Smooth muscle cell (in vitro differentiated cells): ENCODE results near the gene FES. TPM values are rescaled to one million over a fixed set of nuclear protein-coding genes. Genes with fewer than 3 reads are reported as not detected.

Experiments
- DNase-seq: peaks from one replicate; lab custom pipeline; 2025; ENCODE audit not compliant: unreplicated experiment; lab: John Stamatoyannopoulos, UW
- H2AFZ ChIP-seq: fragments of 200-600 bp; sonication (generic); 2 replicates; pipeline ENCODE4 v1.6.0; 2016; ENCODE audit warnings: antibody characterized with exemption, low read depth, mild to moderate bottlenecking
- H3F3A ChIP-seq: fragments of 200-600 bp; sonication (generic); 2 replicates; pipeline ENCODE4 v1.6.0; 2017; ENCODE audit warnings: antibody characterized with exemption, low read depth
- H3K27ac ChIP-seq: fragments of 200-600 bp; sonication (generic); 2 replicates; pipeline ENCODE4 v1.5.1; 2016; ENCODE audit warnings: low read depth, mild to moderate bottlenecking
- H3K27me3 ChIP-seq: fragments of 200-600 bp; sonication (generic); 2 replicates; pipeline ENCODE4 v1.6.1; 2016; ENCODE audit warnings: low read depth, mild to moderate bottlenecking
- H3K36me3 ChIP-seq: fragments of 200-600 bp; sonication (generic); 2 replicates; pipeline ENCODE4 v1.5.1; 2016; ENCODE audit warnings: low read depth
- H3K4me1 ChIP-seq: fragments of 200-600 bp; sonication (generic); 2 replicates; pipeline ENCODE4 v1.5.1; 2016; ENCODE audit warnings: low read depth
- H3K4me2 ChIP-seq: fragments of 200-600 bp; sonication (generic); 2 replicates; pipeline ENCODE4 v1.6.0; 2016; ENCODE audit warnings: mild to moderate bottlenecking
- H3K4me3 ChIP-seq: fragments of 200-600 bp; sonication (generic); 2 replicates; pipeline ENCODE4 v1.5.1; 2016; ENCODE audit warnings: mild to moderate bottlenecking
- H3K79me2 ChIP-seq: fragments of 200-600 bp; sonication (generic); 2 replicates; pipeline ENCODE4 v1.6.0; 2016; ENCODE audit warnings: low read depth, mild to moderate bottlenecking
- H3K9ac ChIP-seq: fragments of 200-600 bp; sonication (generic); 2 replicates; pipeline ENCODE4 v1.6.0; 2016; ENCODE audit warnings: low read depth
- H3K9me3 ChIP-seq: fragments of 200-600 bp; sonication (generic); replicated peaks from 2 replicates; pipeline ENCODE4 v1.5.1; 2016; ENCODE audit warnings: low read depth
- H4K20me1 ChIP-seq: fragments of 200-600 bp; sonication (generic); 2 replicates; pipeline ENCODE4 v1.6.0; 2016; ENCODE audit warnings: low read depth
- WGBS: methylation state at CpG from one replicate; pipeline ENCODE4 v1.1.7; 2016; ENCODE audit warnings: low lambda C conversion rate; 5-methylcytosine and 5-hydroxymethylcytosine counted together
- polyA plus RNA-seq: library from polyadenylated mRNA; unstranded; fragments of >200 nt; fragmentation: Nextera tagmentation; extraction: Ambion mirVana; gene quantifications from 2 replicates; pipeline ENCODE4 v1.2.1, GENCODE V29; 2016
- total RNA-seq: library from RNA; depleted of rRNA; stranded (reverse); fragments of >200 nt; gene quantifications from 2 replicates; pipeline ENCODE4 v1.2.3, GENCODE V29; 2014
- TF ChIP-seq, protein P1 (sequence below): fragments of 200-600 bp; sonication (generic); IDR thresholded peaks from 2 replicates; pipeline ENCODE4 v1.5.1; 2017; ENCODE audit warnings: borderline replicate concordance, mild to moderate bottlenecking, antibody characterized with exemption; ENCODE audit not compliant: insufficient read depth, poor library complexity, severe bottlenecking

Gene FES
- total and polyA plus RNA-seq, 2 experiments from 2014 or later, result 4.9 to 6.2 TPM

- H3K4me1 ChIP-seq, result no peaks in the 10 kb centered on the region
- no peak overlapping the region for H3K4me2 ChIP-seq
- WGBS, result 88% methylated on average over 11 of the region's 11 CpGs
- H4K20me1 ChIP-seq, result no peaks in the 10 kb centered on the region
- H3K9ac ChIP-seq, result no peak overlapping the region
- DNase-seq, result no peak
- H3K36me3 ChIP-seq, result no peaks in the 10 kb centered on the region
- H3K4me3 ChIP-seq, result no peak overlapping the region
- no peaks in the 10 kb centered on the region for H3K27me3 ChIP-seq
- TF ChIP-seq, protein P1, sequence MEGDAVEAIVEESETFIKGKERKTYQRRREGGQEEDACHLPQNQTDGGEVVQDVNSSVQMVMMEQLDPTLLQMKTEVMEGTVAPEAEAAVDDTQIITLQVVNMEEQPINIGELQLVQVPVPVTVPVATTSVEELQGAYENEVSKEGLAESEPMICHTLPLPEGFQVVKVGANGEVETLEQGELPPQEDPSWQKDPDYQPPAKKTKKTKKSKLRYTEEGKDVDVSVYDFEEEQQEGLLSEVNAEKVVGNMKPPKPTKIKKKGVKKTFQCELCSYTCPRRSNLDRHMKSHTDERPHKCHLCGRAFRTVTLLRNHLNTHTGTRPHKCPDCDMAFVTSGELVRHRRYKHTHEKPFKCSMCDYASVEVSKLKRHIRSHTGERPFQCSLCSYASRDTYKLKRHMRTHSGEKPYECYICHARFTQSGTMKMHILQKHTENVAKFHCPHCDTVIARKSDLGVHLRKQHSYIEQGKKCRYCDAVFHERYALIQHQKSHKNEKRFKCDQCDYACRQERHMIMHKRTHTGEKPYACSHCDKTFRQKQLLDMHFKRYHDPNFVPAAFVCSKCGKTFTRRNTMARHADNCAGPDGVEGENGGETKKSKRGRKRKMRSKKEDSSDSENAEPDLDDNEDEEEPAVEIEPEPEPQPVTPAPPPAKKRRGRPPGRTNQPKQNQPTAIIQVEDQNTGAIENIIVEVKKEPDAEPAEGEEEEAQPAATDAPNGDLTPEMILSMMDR, result no peak
- H2AFZ ChIP-seq, result no peak overlapping the region
- no peaks in the 10 kb centered on the region for H3F3A ChIP-seq
- H3K9me3 ChIP-seq, result no peaks in the 10 kb centered on the region
- H3K79me2 ChIP-seq, result no peaks in the 10 kb centered on the region
- no peak overlapping the region for H3K27ac ChIP-seq
Observed at GRCh38 chr15:90916461-90916860, 32.2 kb downstream of the FES start.

GRCh38 chr15:90917569-90917968 lies 33.3 kb downstream of the FES start:
- no peaks in the 10 kb centered on the region for H4K20me1 ChIP-seq
- H3K4me2 ChIP-seq, result no peak overlapping the region

GRCh38 chr15:90918034-90918788 lies 33.9 kb downstream of the FES start:
- no peaks in the 10 kb centered on the region for H3K4me1 ChIP-seq
- H2AFZ ChIP-seq, result no peak overlapping the region
- no peaks in the 10 kb centered on the region for H3K79me2 ChIP-seq
- H3K4me3 ChIP-seq, result no peak overlapping the region
- no peak overlapping the region for H3K9ac ChIP-seq
- WGBS, result 93% methylated on average over 23 of the region's 23 CpGs
- no peaks in the 10 kb centered on the region for H3F3A ChIP-seq
- no peaks in the 10 kb centered on the region for H3K9me3 ChIP-seq
- no peaks in the 10 kb centered on the region for H3K36me3 ChIP-seq
- no peak overlapping the region for H3K27ac ChIP-seq
- no peak overlapping the region for H3K4me2 ChIP-seq
- DNase-seq, result no peak
- no peaks in the 10 kb centered on the region for H3K27me3 ChIP-seq
- TF ChIP-seq, protein P1, result no peak
- no peaks in the 10 kb centered on the region for H4K20me1 ChIP-seq

More at GRCh38 chr15:90917569-90917968, 33.3 kb downstream of the FES start:
- H3K9me3 ChIP-seq, result no peaks in the 10 kb centered on the region
- no peak for DNase-seq
- H3K79me2 ChIP-seq, result no peaks in the 10 kb centered on the region
- no peak overlapping the region for H2AFZ ChIP-seq
- WGBS, result 94% methylated on average over 11 of the region's 12 CpGs
- H3K27me3 ChIP-seq, result no peaks in the 10 kb centered on the region
- no peaks in the 10 kb centered on the region for H3F3A ChIP-seq
- H3K4me3 ChIP-seq, result no peak overlapping the region
- no peak overlapping the region for H3K27ac ChIP-seq
- no peaks in the 10 kb centered on the region for H3K4me1 ChIP-seq
- no peak overlapping the region for H3K9ac ChIP-seq
- H3K36me3 ChIP-seq, result no peaks in the 10 kb centered on the region
- TF ChIP-seq, protein P1, result no peak

GRCh38 chr15:90918835-90919234 lies 34.5 kb downstream of the FES start:
- Histone ChIP-seq H3K4me1 (no peaks in the 10 kb centered on the region), H3K9me3 (no peaks in the 10 kb centered on the region), H3K27ac (no peak overlapping the region), H3K79me2 (no peaks in the 10 kb centered on the region), H3K4me3 (no peak overlapping the region), H3K36me3 (no peaks in the 10 kb centered on the region), H3K9ac (no peak overlapping the region), H3K4me2 (no peak overlapping the region), H4K20me1 (no peaks in the 10 kb centered on the region), H3K27me3 (no peaks in the 10 kb centered on the region), H3F3A (no peaks in the 10 kb centered on the region), H2AFZ (no peak overlapping the region)
- TF ChIP-seq, protein P1, result no peak
- 93% methylated on average over 6 of the region's 6 CpGs for WGBS
- no peak for DNase-seq
